ENCODE data around the gene CASP14. TPM values are rescaled to one million over a fixed set of nuclear protein-coding genes. Genes with fewer than 3 reads are reported as not detected.

CASP14 gene
- total RNA-seq, 1 experiment from 2014 or later: not detected

DNA sequence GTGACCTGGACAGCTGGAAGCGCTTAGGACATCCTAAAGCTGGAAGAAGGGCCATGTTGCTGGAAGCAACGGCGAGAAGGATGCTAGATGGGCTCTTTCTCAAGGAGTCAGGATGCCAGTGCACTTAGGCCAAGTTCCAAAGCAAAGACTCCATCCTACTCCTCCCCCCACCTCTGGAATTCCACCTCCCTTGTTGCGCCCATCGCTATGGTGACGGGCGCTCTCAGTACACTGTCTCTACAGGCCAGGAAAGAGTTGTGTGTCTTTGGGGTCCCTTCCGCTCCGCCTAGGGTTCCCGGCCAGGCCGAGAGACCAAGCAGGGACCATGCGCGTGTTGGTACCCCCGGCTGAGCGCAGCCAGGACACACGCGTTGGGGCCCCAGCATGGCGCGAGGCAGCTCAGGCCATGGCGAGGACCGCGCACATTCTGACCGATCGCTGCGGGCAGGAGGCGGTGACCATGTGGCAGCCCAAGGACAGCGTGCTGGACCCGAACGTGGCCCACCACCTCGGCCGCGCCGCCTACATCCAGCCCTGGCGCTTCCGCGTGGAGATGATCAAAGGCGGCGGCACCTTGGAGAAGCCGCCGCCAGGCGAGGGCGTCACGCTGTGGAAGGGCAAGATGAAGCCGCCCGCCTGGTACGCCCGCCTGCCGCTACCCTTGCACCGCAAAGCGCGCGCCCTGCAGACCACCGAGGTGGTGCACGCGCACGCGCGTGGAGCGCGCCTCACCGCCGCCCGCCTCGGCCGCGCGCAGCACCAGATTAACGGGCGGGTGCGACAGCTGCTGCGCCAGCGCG lies 38.6 kb upstream of the CASP14 start:
- no peak for ATAC-seq
- no TSS peak for BruUV-seq (replicated peaks)

More for the DNA sequence above, 38.6 kb upstream of the CASP14 start:
- Histone ChIP-seq H3K36me3 (ENCODE audit: control insufficient read depth in 1 of 2, insufficient read depth in 2 of 2, low read length in 2 of 2) (no peaks in the 10 kb centered on the region), H2AFZ (ENCODE audit: low read depth, low read length, poor library complexity, severe bottlenecking) (no peak overlapping the region), H3K9ac (ENCODE audit: low read length) (no peak overlapping the region), H3K79me2 (ENCODE audit: insufficient read depth, low read length) (no peaks in the 10 kb centered on the region), H3K4me2 (ENCODE audit: low read length) (no peak overlapping the region), H3K9me3 (ENCODE audit: control insufficient read depth in 1 of 2, insufficient read depth in 1 of 2, low read depth in 1 of 2, low read length in 2 of 2) (no peaks in the 10 kb centered on the region), H3K27me3 (ENCODE audit: insufficient read depth, low read length) (peaks cover 14% of the 10 kb centered on the region), H4K20me1 (ENCODE audit: insufficient read depth) (no peaks in the 10 kb centered on the region), H3K9me2 (ENCODE audit: insufficient read depth) (no peaks in the 10 kb centered on the region), H3K4me1 (ENCODE audit: control insufficient read depth in 1 of 2, insufficient read depth in 2 of 2, low read length in 2 of 2) (no peaks in the 10 kb centered on the region), H3K27ac (ENCODE audit: low read depth, low read length) (no peak overlapping the region), H3K4me3 (replicated peaks in 1 of 2; ENCODE audit: low read depth in 1 of 2, low read length in 2 of 2) (no peak overlapping the region)
- no peak for DNase-seq (ENCODE audit: low read depth, low spot score)
- RAD21 ChIA-PET (ENCODE audit: low non-redundant PET in 1 of 2, low total read pairs in 2 of 2, uncharacterized antibody in 2 of 2, unreplicated experiment in 2 of 2): no interaction called here
- no peak for TF ChIP-seq EGR1 (IDR thresholded peaks at IDR 0.05; ENCODE audit: low read depth)
- no peak for TF ChIP-seq SRF (IDR thresholded peaks at IDR 0.05; ENCODE audit: low read depth)
- no peak for TF ChIP-seq POLR2AphosphoS5 (IDR thresholded peaks at IDR 0.05; ENCODE audit: low read depth, low read length)
- TF ChIP-seq, protein P1, sequence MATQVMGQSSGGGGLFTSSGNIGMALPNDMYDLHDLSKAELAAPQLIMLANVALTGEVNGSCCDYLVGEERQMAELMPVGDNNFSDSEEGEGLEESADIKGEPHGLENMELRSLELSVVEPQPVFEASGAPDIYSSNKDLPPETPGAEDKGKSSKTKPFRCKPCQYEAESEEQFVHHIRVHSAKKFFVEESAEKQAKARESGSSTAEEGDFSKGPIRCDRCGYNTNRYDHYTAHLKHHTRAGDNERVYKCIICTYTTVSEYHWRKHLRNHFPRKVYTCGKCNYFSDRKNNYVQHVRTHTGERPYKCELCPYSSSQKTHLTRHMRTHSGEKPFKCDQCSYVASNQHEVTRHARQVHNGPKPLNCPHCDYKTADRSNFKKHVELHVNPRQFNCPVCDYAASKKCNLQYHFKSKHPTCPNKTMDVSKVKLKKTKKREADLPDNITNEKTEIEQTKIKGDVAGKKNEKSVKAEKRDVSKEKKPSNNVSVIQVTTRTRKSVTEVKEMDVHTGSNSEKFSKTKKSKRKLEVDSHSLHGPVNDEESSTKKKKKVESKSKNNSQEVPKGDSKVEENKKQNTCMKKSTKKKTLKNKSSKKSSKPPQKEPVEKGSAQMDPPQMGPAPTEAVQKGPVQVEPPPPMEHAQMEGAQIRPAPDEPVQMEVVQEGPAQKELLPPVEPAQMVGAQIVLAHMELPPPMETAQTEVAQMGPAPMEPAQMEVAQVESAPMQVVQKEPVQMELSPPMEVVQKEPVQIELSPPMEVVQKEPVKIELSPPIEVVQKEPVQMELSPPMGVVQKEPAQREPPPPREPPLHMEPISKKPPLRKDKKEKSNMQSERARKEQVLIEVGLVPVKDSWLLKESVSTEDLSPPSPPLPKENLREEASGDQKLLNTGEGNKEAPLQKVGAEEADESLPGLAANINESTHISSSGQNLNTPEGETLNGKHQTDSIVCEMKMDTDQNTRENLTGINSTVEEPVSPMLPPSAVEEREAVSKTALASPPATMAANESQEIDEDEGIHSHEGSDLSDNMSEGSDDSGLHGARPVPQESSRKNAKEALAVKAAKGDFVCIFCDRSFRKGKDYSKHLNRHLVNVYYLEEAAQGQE (IDR thresholded peaks at IDR 0.05; ENCODE audit: low read depth): no peak
- TF ChIP-seq, protein P2, sequence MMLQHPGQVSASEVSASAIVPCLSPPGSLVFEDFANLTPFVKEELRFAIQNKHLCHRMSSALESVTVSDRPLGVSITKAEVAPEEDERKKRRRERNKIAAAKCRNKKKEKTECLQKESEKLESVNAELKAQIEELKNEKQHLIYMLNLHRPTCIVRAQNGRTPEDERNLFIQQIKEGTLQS (IDR thresholded peaks at IDR 0.05): no peak
- POLR2A ChIA-PET: no interaction called here
- intact Hi-C loops (cut with micrococcal nuclease): no loop called here
- CTCF ChIA-PET: no interaction called here
